ENCODE measurements around the gene TUBGCP3. TPM values are rescaled to one million over a fixed set of nuclear protein-coding genes. Genes with fewer than 3 reads are reported as not detected.
A peak's percentile ranks its signal among the peaks of the same experiment; 100 is the strongest.

The TUBGCP3 gene
- total and polyA plus RNA-seq, 2 experiments from 2014 or later = 12.5 to 12.9 TPM

DNA sequence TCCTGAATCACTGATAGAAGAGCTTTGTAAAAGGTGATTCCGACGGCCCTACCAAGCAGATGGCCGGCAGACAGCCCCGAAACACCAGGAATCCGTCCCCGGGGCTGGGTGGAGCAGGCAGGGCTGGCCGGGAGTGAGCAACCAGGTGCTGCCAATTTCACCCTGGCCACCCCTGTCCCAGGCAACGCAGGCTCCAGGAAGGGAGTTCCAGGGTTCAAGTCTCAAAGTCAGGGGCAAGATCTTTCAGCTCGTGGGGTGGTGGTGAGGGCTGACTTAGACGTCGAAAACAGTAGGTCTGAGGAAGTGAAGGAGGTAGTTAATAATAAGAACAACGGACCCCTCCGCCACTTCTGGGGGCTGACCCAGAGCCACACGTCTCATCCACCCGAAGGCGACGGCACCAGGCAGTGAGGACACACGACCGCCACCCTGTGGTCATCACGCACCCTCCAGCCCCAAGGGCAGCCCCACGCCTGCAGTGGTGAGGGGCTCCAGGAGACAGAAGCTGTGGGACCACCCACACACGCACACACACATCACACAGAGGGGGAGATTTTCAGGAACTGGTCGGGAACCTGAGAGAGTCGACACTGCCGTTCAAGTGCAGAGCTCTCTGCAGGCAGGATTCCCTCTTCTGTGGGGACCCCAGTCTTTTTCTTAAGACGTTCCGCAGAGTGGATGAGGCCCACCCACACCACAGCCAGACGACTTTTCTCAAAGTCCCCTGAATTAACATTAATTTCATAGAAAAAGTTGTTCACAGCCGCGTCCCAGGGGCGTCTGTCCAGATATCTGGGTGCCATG is 144.6 kb downstream of the TUBGCP3 start:
- H3K9me3 ChIP-seq (ENCODE audit: low read depth) = no peaks in the 10 kb centered on the region
- no peak overlapping the region for H3K4me3 ChIP-seq
- TF ChIP-seq, protein P1, sequence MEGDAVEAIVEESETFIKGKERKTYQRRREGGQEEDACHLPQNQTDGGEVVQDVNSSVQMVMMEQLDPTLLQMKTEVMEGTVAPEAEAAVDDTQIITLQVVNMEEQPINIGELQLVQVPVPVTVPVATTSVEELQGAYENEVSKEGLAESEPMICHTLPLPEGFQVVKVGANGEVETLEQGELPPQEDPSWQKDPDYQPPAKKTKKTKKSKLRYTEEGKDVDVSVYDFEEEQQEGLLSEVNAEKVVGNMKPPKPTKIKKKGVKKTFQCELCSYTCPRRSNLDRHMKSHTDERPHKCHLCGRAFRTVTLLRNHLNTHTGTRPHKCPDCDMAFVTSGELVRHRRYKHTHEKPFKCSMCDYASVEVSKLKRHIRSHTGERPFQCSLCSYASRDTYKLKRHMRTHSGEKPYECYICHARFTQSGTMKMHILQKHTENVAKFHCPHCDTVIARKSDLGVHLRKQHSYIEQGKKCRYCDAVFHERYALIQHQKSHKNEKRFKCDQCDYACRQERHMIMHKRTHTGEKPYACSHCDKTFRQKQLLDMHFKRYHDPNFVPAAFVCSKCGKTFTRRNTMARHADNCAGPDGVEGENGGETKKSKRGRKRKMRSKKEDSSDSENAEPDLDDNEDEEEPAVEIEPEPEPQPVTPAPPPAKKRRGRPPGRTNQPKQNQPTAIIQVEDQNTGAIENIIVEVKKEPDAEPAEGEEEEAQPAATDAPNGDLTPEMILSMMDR (IDR thresholded peaks at IDR 0.05; ENCODE audit: low read depth, low read length) = peak; percentile 34
- DNase-seq (ENCODE audit: low read depth in 1 of 2, low spot score in 1 of 2) = peak in 1 of 2 donors; percentile 41
- no peaks in the 10 kb centered on the region for H3K36me3 ChIP-seq
- H3K27ac ChIP-seq = no peak overlapping the region
- H3K27me3 ChIP-seq = peaks cover 61% of the 10 kb centered on the region
- H3K4me1 ChIP-seq (ENCODE audit: low read depth) = no peaks in the 10 kb centered on the region

DNA sequence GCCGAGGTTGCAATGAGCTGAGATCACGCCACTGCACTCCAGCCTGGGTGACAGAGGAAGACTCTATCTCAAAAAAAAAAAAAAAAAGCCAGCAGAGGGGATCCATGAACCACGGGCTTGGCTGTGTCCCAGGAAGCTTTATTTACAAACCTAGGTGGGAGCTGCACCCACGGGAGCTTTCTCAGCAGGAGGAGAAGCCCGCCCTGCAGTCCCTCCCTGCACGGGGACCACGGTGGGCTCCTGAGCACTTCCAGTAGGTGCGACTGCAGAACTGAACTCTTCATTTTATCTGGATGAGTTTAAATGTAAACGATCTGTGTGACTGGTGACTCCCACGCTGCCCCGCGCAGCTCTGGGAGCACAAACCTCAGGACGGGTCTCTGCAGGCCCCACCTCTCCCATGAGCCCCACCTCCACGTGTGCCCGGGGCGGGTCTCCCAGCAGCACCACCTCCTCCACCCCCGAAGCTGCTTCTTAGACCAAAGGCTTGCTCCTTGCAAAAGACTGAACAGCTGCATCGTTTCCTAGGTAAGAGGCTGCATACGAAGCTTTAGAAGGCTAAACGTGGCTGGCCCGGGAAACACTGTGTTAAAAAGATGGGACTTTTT is 145.4 kb downstream of the TUBGCP3 start:
- no peak overlapping the region for H3K4me3 ChIP-seq
- TF ChIP-seq, protein P1 (IDR thresholded peaks at IDR 0.05; ENCODE audit: low read depth, low read length) = no peak
- H3K36me3 ChIP-seq = no peaks in the 10 kb centered on the region
- no peaks in the 10 kb centered on the region for H3K4me1 ChIP-seq (ENCODE audit: low read depth)
- DNase-seq (ENCODE audit: low read depth in 1 of 2, low spot score in 1 of 2) = peak in 1 of 2 donors; percentile 3
- no peaks in the 10 kb centered on the region for H3K9me3 ChIP-seq (ENCODE audit: low read depth)
- peaks cover 60% of the 10 kb centered on the region for H3K27me3 ChIP-seq
- no peak overlapping the region for H3K27ac ChIP-seq

DNA sequence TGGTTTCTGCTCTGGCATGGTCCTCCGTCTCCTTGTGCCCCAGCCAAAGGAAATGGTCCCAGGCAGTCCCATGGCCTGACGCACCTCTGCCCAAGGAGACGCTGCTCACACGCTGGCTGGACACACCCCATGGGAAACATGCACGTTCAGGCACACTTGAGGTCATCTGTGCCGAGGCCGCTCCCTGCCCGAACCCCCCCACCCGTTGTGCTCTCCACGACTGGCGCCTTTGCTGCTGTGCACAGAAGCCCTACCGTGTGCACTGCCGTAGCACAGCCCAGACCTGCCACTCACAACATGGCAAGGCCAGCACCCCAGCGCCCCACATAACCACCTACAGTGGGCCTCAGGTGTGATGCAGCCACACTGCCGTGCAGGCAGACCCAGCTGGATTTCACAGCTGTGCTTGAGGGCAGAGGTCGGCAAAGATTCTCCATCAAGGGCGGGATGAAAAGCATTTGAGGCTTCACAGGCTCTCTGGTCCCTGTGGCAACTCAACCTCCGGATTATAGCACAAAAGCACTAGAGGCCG is 146.1 kb downstream of the TUBGCP3 start:
- no peaks in the 10 kb centered on the region for H3K9me3 ChIP-seq (ENCODE audit: low read depth)
- H3K27ac ChIP-seq = no peak overlapping the region
- TF ChIP-seq, protein P1 (IDR thresholded peaks at IDR 0.05; ENCODE audit: low read depth, low read length) = no peak

DNA sequence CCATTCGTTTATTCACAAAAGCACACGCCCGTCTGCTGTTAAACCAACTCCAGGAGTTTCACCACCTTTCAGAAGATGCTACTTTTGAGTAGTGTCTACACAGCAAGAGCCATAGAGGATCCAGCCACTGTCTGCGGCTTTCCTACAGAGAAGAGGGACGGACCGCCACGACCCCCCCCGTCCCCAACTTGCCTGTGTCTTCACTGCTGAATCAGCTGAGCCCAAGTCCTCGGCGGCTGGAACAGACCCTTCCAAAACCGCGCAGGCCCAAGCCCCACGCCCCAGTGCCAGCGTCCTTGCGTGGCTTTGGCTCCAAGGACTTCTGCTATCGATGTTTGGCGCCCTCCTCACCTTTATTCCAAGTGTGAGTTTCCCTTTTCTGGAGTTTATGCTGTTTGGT is 146.7 kb downstream of the TUBGCP3 start:
- TF ChIP-seq, protein P1 (IDR thresholded peaks at IDR 0.05; ENCODE audit: low read depth, low read length) = no peak
- H3K4me1 ChIP-seq (ENCODE audit: low read depth) = no peaks in the 10 kb centered on the region
- no peaks in the 10 kb centered on the region for H3K36me3 ChIP-seq
- peaks cover 51% of the 10 kb centered on the region for H3K27me3 ChIP-seq
- no peak overlapping the region for H3K27ac ChIP-seq
- H3K9me3 ChIP-seq (ENCODE audit: low read depth) = no peaks in the 10 kb centered on the region
- no peak overlapping the region for H3K4me3 ChIP-seq
- DNase-seq (ENCODE audit: low read depth in 1 of 2, low spot score in 1 of 2) = no peak

More for the DNA sequence above, 146.1 kb downstream of the TUBGCP3 start:
- no peaks in the 10 kb centered on the region for H3K36me3 ChIP-seq
- DNase-seq (ENCODE audit: low read depth in 1 of 2, low spot score in 1 of 2) = no peak
- peaks cover 57% of the 10 kb centered on the region for H3K27me3 ChIP-seq
- H3K4me1 ChIP-seq (ENCODE audit: low read depth) = no peaks in the 10 kb centered on the region
- H3K4me3 ChIP-seq = no peak overlapping the region

DNA sequence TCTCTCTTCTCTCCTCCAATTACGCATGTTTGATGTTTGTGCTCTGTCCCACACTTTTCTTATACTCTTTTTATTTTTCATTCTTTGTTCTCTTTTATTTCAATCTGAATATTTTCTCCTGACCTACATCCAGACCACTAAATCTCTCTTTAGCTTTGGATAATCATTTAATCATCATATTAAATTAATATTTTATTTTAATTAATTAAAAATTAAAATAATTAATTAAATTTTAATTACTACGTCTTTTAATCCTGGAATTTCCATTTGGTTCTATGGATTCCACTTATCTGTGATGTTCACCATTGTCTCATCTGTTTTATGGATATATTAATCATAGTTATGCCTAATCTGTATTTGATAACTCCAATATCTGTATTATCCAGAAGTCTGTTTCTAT is 149.4 kb downstream of the TUBGCP3 start:
- no peak for DNase-seq (ENCODE audit: low read depth in 1 of 2, low spot score in 1 of 2)
- Histone ChIP-seq H3K36me3 (no peaks in the 10 kb centered on the region), H3K27me3 (peaks cover 26% of the 10 kb centered on the region), H3K4me1 (ENCODE audit: low read depth) (no peaks in the 10 kb centered on the region), H3K9me3 (ENCODE audit: low read depth) (no peaks in the 10 kb centered on the region), H3K4me3 (no peak overlapping the region), H3K27ac (no peak overlapping the region)
- TF ChIP-seq, protein P1 (IDR thresholded peaks at IDR 0.05; ENCODE audit: low read depth, low read length) = no peak

All from cardiac muscle cell (in vitro differentiated cells and primary cell).